Right lobe of liver (tissue), 6 donors: ENCODE results near the gene DHRS13. TPM values are rescaled to one million over a fixed set of nuclear protein-coding genes. Genes with fewer than 3 reads are reported as not detected.

Experiments used
- ATAC-seq, 4 donors: fragments of 200-7000 bp; cut with Tn5 transposase; one replicate each; pipeline ENCODE4 v1.9.1; 2020; ENCODE audit warnings: mild to moderate bottlenecking in 4 of 4, moderate library complexity in 4 of 4
- DNase-seq, 3 donors: peaks; one replicate each; pipeline ENCODE4 v3.0.0-alpha.2; 2020
- H3K27ac ChIP-seq, 3 donors: fragments of 200-600 bp; one replicate each; pipeline ENCODE4 v1.8.0; 2022
- H3K27me3 ChIP-seq, 2 donors: fragments of 200-600 bp; one replicate each; pipeline ENCODE4 v1.8.0; 2022
- H3K36me3 ChIP-seq, 4 donors: fragments of 200-600 bp; sonication (generic) in 1 of 4; one replicate each; pipeline versions ENCODE4 v1.5.1 to v1.8.0; 2017 to 2022; ENCODE audit warnings: control low read depth in 1 of 4
- H3K4me1 ChIP-seq, 4 donors: fragments of 200-600 bp; sonication (generic) in 1 of 4; one replicate each; pipeline versions ENCODE4 v1.5.1 to v1.8.0; 2017 to 2022; ENCODE audit warnings: control low read depth in 1 of 4
- H3K4me3 ChIP-seq, 3 donors: fragments of 200-600 bp; one replicate each; pipeline ENCODE4 v1.8.0; 2022
- H3K9me3 ChIP-seq, 4 donors: fragments of 200-600 bp; sonication (generic) in 1 of 4; one replicate each; pipeline versions ENCODE4 v1.5.1 to v1.8.0; 2017 to 2022; ENCODE audit warnings: control low read depth in 1 of 4
- POLR2A ChIP-seq: fragments of 450-650 bp; IDR thresholded peaks from one replicate; pipeline ENCODE4 v1.6.1; 2017; ENCODE audit warnings: antibody characterized with exemption, mild to moderate bottlenecking
- WGBS: methylation state at CpG from one replicate; pipeline ENCODE4 v1.1.6; 2018; ENCODE audit warnings: low coverage, low lambda C conversion rate; ENCODE audit not compliant: insufficient coverage; ENCODE audit errors: missing lambda C conversion rate; 5-methylcytosine and 5-hydroxymethylcytosine counted together
- intact Hi-C, 2 donors: fragments of 100-400 bp; cut with DNase I; formaldehyde crosslinking; loops; one replicate each; pipeline versions ENCODE4 v1.11.2 to v1.14.1; 2022
- total RNA-seq, 6 experiments: library from RNA; depleted of rRNA in 2 of 6; stranded (reverse); fragments of >200 nt in 2 of 6; fragmentation: NEBNext Ultra II Directional in 3 of 6; extraction: Animal tissue kit (Norgen Biotek cat#: 25700) in 3 of 6; gene quantifications; one replicate each; pipeline versions ENCODE4 v1.1.0 to v1.2.4, GENCODE V29; 2016 to 2023
- TF ChIP-seq, protein P1 (sequence below), 4 donors: fragments of 200-600 bp in 3 of 4; fragments of 450-650 bp in 1 of 4; IDR thresholded peaks; one replicate each; pipeline versions ENCODE4 v1.5.1 to v1.8.0; 2016 to 2022; ENCODE audit warnings: antibody characterized with exemption in 4 of 4, mild to moderate bottlenecking in 2 of 4
- donor health status: DM: no; HTN: yes; CAD: no.
- donor health status: DM: no; HTN: no; CAD: no.
- donor health status: DM: no; HTN: no; CAD: no.
- donor health status: DM: no; HTN: yes; CAD: no.
- donor health status: DM: no; HTN: yes; CAD: no.

DHRS13 gene
- total RNA-seq, 6 experiments from 2014 or later: 3.4 to 27.4 (median 8.8) TPM

DNA sequence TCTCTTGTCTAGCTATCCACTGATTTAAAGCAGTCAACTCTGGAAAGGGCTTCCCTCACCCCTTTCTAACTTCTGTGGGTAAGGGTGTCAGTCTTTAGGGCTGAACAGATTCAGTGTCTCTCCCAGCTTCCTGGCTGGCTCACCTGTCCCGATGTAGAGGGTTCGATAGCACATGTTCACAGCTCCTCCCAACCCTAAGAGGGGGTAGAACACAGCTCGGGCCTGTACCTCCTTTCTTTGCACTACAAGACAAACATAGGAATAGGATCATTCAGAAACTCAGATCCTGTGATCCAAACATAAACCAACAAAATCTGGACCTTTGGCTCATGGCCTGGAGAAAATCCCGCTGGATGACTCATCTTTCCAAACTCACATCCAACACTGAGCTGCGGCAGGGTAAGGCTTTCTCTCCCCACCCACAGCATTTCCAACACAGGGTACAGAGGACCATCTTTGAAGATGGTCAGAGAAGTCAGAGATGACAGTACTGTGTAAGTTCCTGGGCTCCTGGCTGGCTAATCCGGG lies 5.8 kb upstream of the DHRS13 start:
- ATAC-seq: peak; percentile 53 to 73 (median 69)
- H3K4me3 ChIP-seq: no peak overlapping the region
- WGBS: 30% methylated on average over 5 of the region's 6 CpGs
- no peak for DNase-seq
- H3K4me1 ChIP-seq: peaks cover 0 to 30% (median 9%) of the 10 kb centered on the region in 4 donors
- H3K27me3 ChIP-seq: no peaks in the 10 kb centered on the region
- TF ChIP-seq, protein P1, sequence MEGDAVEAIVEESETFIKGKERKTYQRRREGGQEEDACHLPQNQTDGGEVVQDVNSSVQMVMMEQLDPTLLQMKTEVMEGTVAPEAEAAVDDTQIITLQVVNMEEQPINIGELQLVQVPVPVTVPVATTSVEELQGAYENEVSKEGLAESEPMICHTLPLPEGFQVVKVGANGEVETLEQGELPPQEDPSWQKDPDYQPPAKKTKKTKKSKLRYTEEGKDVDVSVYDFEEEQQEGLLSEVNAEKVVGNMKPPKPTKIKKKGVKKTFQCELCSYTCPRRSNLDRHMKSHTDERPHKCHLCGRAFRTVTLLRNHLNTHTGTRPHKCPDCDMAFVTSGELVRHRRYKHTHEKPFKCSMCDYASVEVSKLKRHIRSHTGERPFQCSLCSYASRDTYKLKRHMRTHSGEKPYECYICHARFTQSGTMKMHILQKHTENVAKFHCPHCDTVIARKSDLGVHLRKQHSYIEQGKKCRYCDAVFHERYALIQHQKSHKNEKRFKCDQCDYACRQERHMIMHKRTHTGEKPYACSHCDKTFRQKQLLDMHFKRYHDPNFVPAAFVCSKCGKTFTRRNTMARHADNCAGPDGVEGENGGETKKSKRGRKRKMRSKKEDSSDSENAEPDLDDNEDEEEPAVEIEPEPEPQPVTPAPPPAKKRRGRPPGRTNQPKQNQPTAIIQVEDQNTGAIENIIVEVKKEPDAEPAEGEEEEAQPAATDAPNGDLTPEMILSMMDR (IDR thresholded peaks at IDR 0.05): no peak
- no peak for TF ChIP-seq POLR2A
- intact Hi-C loops: no loop called here
- H3K27ac ChIP-seq: peak overlapping the region; percentile 29 to 64 (median 41)
- H3K9me3 ChIP-seq: no peaks in the 10 kb centered on the region
- peaks cover 0 to 61% (median 20%) of the 10 kb centered on the region in 4 donors for H3K36me3 ChIP-seq

GRCh38 chr17:28907709-28908475 lies 5.0 kb upstream of the DHRS13 start:
- Histone ChIP-seq H3K27ac (peak overlapping the region in 2 of 3 donors; percentile 29 to 41), H3K36me3 (peaks cover 0 to 53% (median 18%) of the 10 kb centered on the region in 4 donors), H3K27me3 (no peaks in the 10 kb centered on the region), H3K4me1 (peaks cover 0 to 30% (median 7%) of the 10 kb centered on the region in 4 donors), H3K4me3 (no peak overlapping the region), H3K9me3 (no peaks in the 10 kb centered on the region)
- 81% methylated on average over 3 of the region's 3 CpGs for WGBS
- intact Hi-C loops: no loop called here
- DNase-seq: no peak
- ATAC-seq: no peak
- TF ChIP-seq, protein P1 (IDR thresholded peaks at IDR 0.05): no peak
- no peak for TF ChIP-seq POLR2A

DNA sequence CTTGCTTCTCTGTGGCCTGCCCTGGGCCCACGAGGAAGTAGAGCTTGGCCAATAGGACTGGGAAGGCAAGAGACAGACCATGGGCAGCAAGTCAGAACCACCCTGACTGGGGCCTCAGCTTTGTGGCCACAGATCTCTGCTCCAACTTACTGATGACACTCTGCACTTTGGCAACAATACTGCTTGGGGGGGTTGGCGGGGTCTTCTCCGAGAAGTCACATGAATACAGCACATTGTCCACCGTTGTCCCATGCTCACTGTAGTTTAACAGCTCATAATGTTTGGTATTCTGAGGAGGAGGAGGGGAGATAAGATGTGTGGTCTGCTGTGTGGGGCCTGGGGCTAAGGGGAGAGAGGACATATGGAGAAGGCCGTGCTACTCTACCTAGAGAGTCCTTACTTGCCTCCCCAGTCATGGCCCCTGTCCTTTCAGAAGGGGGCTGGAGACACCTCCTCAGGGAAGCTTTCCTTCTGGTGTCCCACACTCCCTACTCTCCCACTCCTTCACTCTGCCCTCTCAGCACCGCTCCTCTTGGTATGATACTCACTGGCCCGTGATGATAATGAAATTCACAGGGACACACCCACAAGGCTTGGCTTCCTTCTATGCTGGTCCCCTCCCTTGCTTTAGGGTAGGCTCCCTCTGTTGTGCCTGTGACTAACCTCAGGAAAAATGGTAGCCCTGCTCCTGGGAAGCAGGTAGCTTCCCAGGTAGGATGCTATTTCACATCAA lies 4.0 kb upstream of the DHRS13 start:
- Histone ChIP-seq H3K36me3 (peaks cover 0 to 45% (median 18%) of the 10 kb centered on the region in 4 donors), H3K9me3 (no peaks in the 10 kb centered on the region), H3K27ac (no peak overlapping the region), H3K4me1 (peaks cover 0 to 22% (median 4%) of the 10 kb centered on the region in 4 donors), H3K27me3 (no peaks in the 10 kb centered on the region), H3K4me3 (no peak overlapping the region)
- TF ChIP-seq, protein P1 (IDR thresholded peaks at IDR 0.05): no peak
- TF ChIP-seq POLR2A: no peak
- ATAC-seq (no peak), DNase-seq (no peak)
- 73% methylated on average over 2 of the region's 7 CpGs for WGBS
- intact Hi-C loops: no loop called here

DNA sequence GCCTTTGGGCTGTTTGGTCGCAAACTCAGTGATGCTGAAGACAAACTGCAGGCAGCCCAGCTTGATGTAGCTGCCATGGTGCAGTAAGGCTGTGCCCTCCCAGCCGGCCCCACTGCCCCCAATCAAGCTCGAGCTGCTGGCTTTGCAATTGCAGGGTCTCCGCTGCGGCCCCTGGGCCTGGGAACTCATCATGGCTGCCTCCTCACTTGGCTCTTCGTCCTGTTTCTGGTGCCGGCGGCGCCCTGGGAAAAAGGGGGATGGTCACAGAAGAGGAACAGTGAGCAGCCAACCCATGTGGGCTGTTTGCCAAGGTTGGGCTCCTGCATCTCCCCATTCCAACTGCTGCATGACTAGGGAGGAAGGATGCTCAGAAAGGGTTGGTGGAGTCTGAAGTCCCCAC lies 3.4 kb upstream of the DHRS13 start:
- no peak for DNase-seq
- H3K4me1 ChIP-seq: peaks cover 0 to 26% (median 2%) of the 10 kb centered on the region in 4 donors

More for the DNA sequence above, 3.4 kb upstream of the DHRS13 start:
- no peak overlapping the region for H3K27ac ChIP-seq
- peaks cover 0 to 39% (median 16%) of the 10 kb centered on the region in 4 donors for H3K36me3 ChIP-seq
- no peak overlapping the region for H3K4me3 ChIP-seq
- no peaks in the 10 kb centered on the region for H3K9me3 ChIP-seq
- no CpG with 5 or more reads among the region's 9 CpGs for WGBS
- H3K27me3 ChIP-seq: no peaks in the 10 kb centered on the region
- TF ChIP-seq, protein P1 (IDR thresholded peaks at IDR 0.05): no peak
- TF ChIP-seq POLR2A: no peak
- no peak for ATAC-seq
- intact Hi-C loops: no loop called here
